Measurements from ENCODE around the gene SHOC2. TPM values are rescaled to one million over a fixed set of nuclear protein-coding genes. Genes with fewer than 3 reads are reported as not detected.

The SHOC2 gene
- total RNA-seq, 2 donors from 2014 or later: 32.9 to 48.9 TPM

GRCh38 chr10:110957606-110958005 is 38.2 kb downstream of the SHOC2 start:
- peaks cover 0 to 13% of the 10 kb centered on the region in 2 donors for H3K4me1 ChIP-seq
- no peak overlapping the region for H3K4me3 ChIP-seq
- H3K36me3 ChIP-seq: no peaks in the 10 kb centered on the region
- DNase-seq (ENCODE audit: low spot score): no peak
- no peak for TF ChIP-seq CTCF (IDR thresholded peaks at IDR 0.05)
- no peak overlapping the region for H3K27ac ChIP-seq
- H3K27me3 ChIP-seq: no peaks in the 10 kb centered on the region
- no peaks in the 10 kb centered on the region for H3K9me3 ChIP-seq

GRCh38 chr10:110959379-110960332 is 40.3 kb downstream of the SHOC2 start:
- Histone ChIP-seq H3K36me3 (no peaks in the 10 kb centered on the region), H3K4me3 (no peak overlapping the region), H3K9me3 (no peaks in the 10 kb centered on the region), H3K27ac (no peak overlapping the region), H3K4me1 (peaks cover 0 to 21% of the 10 kb centered on the region in 2 donors), H3K27me3 (no peaks in the 10 kb centered on the region)
- TF ChIP-seq CTCF (IDR thresholded peaks at IDR 0.05): no peak
- DNase-seq (ENCODE audit: low spot score): no peak

GRCh38 chr10:110960333-110960712 is 40.9 kb downstream of the SHOC2 start:
- no peak overlapping the region for H3K4me3 ChIP-seq
- no peaks in the 10 kb centered on the region for H3K36me3 ChIP-seq
- no peak overlapping the region for H3K27ac ChIP-seq
- no peaks in the 10 kb centered on the region for H3K27me3 ChIP-seq
- no peak for DNase-seq (ENCODE audit: low spot score)
- H3K4me1 ChIP-seq: peaks cover 0 to 21% of the 10 kb centered on the region in 2 donors
- no peak for TF ChIP-seq CTCF (IDR thresholded peaks at IDR 0.05)
- H3K9me3 ChIP-seq: no peaks in the 10 kb centered on the region

GRCh38 chr10:110962443-110962842 is 43.0 kb downstream of the SHOC2 start:
- H3K9me3 ChIP-seq: no peaks in the 10 kb centered on the region
- no peaks in the 10 kb centered on the region for H3K27me3 ChIP-seq
- peaks cover 0 to 21% of the 10 kb centered on the region in 2 donors for H3K4me1 ChIP-seq
- no peak for DNase-seq (ENCODE audit: low spot score)
- no peak overlapping the region for H3K27ac ChIP-seq
- TF ChIP-seq CTCF (IDR thresholded peaks at IDR 0.05): no peak
- no peaks in the 10 kb centered on the region for H3K36me3 ChIP-seq
- no peak overlapping the region for H3K4me3 ChIP-seq

GRCh38 chr10:110963162-110963561 is 43.8 kb downstream of the SHOC2 start:
- Histone ChIP-seq H3K27ac (no peak overlapping the region), H3K9me3 (no peaks in the 10 kb centered on the region), H3K36me3 (no peaks in the 10 kb centered on the region), H3K4me3 (no peak overlapping the region), H3K4me1 (peaks cover 0 to 21% of the 10 kb centered on the region in 2 donors), H3K27me3 (no peaks in the 10 kb centered on the region)
- no peak for DNase-seq (ENCODE audit: low spot score)
- TF ChIP-seq CTCF (IDR thresholded peaks at IDR 0.05): no peak

All from right atrium auricular region (tissue), 2 donors.